ENCODE results near the gene C10orf143. TPM values are rescaled to one million over a fixed set of nuclear protein-coding genes. Genes with fewer than 3 reads are reported as not detected.

The C10orf143 gene
- total RNA-seq, 2 experiments from 2014 or later, result 3.3 to 3.5 TPM

- CTCF ChIA-PET, result no interaction called here
- no peaks in the 10 kb centered on the region for H3K4me1 Mint-ChIP-seq (ENCODE audit: low read depth)
- H3K9me3 Mint-ChIP-seq, result no peaks in the 10 kb centered on the region
- DNase-seq, result no peak
- H3K27me3 Mint-ChIP-seq (ENCODE audit: low read depth), result peaks cover 3% of the 10 kb centered on the region
- H3K27ac Mint-ChIP-seq, result no peak overlapping the region
- H3K4me3 Mint-ChIP-seq, result no peak overlapping the region
- intact Hi-C loops (cut with micrococcal nuclease), result no loop called here
- H3K36me3 Mint-ChIP-seq (ENCODE audit: low read depth), result no peaks in the 10 kb centered on the region
Observed at GRCh38 chr10:130015075-130015695, 95.4 kb downstream of the C10orf143 start.

- no peaks in the 10 kb centered on the region for H3K36me3 Mint-ChIP-seq (ENCODE audit: low read depth)
- H3K4me1 Mint-ChIP-seq (ENCODE audit: low read depth), result no peaks in the 10 kb centered on the region
- no peaks in the 10 kb centered on the region for H3K9me3 Mint-ChIP-seq
- H3K27ac Mint-ChIP-seq, result no peak overlapping the region
- no peak for DNase-seq
- intact Hi-C loops (cut with micrococcal nuclease), result no loop called here
- CTCF ChIA-PET, result no interaction called here
- H3K4me3 Mint-ChIP-seq, result no peak overlapping the region
- H3K27me3 Mint-ChIP-seq (ENCODE audit: low read depth), result peaks cover 3% of the 10 kb centered on the region
Observed at GRCh38 chr10:130014263-130015074, 96.2 kb downstream of the C10orf143 start.

Other genes starting within 250 kb of the C10orf143 start
- not detected for gene EBF3, start 146.6 kb downstream of the C10orf143 start, total RNA-seq
- 10 to 100 TPM; 86.2 to 86.5 TPM for gene GLRX3, start 25.6 kb upstream of the C10orf143 start, total RNA-seq